Memory B cell (primary cell): Measurements from ENCODE around the gene RIPK4.
A peak's percentile ranks its signal among the peaks of the same experiment; 100 is the strongest.
"Not testable (repeated sequence)": the region's sequence is repeated elsewhere in the genome, so short reads cannot be mapped to it uniquely, and the experiment has no call there.

Experiments
- ATAC-seq: fragments of 150-1000 bp; cut with Tn5 transposase; 2 replicates; pipeline ENCODE4 v1.10.0; 2021; ENCODE audit warnings: low read depth, mild to moderate bottlenecking, moderate library complexity
- DNase-seq, 2 donors: peaks; one replicate each; pipeline ENCODE4 v3.0.0; 2022; ENCODE audit warnings: low spot score in 2 of 2
- H3K27ac Mint-ChIP-seq: one replicate; pipeline ENCODE4 v1.8.0; 2022; ENCODE audit warnings: mild to moderate bottlenecking, moderate library complexity, mixed read lengths
- H3K27me3 Mint-ChIP-seq: one replicate; pipeline ENCODE4 v1.8.0; 2022; ENCODE audit warnings: mixed read lengths
- H3K36me3 Mint-ChIP-seq: one replicate; pipeline ENCODE4 v1.8.0; 2022; ENCODE audit warnings: mild to moderate bottlenecking, mixed read lengths
- H3K4me1 Mint-ChIP-seq: one replicate; pipeline ENCODE4 v1.8.0; 2022; ENCODE audit warnings: mixed read lengths
- H3K4me3 Mint-ChIP-seq: one replicate; pipeline ENCODE4 v1.8.0; 2022; ENCODE audit warnings: mild to moderate bottlenecking, moderate library complexity, mixed read lengths
- H3K9me3 Mint-ChIP-seq: one replicate; pipeline ENCODE4 v1.8.0; 2022; ENCODE audit warnings: mixed read lengths

RIPK4 gene

DNA sequence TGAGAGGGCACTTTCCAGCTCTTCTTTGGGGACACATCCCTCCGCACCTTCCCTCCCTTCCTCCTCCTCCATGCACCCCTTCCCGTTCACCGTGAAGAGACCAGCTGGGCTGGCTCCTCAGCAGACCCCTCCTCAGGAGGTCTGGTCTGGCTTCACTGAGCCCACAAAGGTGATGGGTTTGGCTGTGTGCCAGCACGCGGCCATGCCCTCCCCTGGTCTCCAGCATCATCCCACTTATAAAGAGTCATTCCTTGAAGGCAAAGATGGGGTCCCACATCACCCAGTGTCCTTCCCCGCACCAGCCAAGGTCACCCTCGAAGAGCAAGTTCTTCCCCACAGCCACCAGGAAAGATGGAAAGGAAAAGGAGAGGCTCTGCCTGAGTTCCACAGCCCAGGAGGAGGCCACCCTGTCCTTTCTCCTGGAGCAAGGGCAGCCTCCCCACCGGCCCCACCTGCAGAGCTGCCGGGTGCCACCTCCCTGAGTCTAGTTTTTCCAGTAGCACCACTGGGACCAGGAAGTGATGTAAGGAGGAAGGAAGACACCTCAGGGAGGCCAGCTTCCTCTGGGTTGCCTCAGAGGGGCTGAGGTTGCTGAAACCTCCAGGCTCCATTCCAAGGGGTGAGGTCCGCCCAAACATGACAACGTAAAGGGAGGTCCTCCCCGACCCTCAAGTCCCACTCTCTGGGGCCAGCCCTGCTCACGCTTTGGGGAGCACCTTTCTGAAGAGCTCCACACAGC, 32.7 kb downstream of the RIPK4 start:
- Mint-ChIP-seq H3K36me3 (peaks cover 2% of the 10 kb centered on the region), H3K4me1 (peaks cover 3% of the 10 kb centered on the region), H3K27ac (no peak overlapping the region), H3K27me3 (peaks cover 21% of the 10 kb centered on the region), H3K4me3 (no peak overlapping the region), H3K9me3 (peaks cover 23% of the 10 kb centered on the region)
- ATAC-seq (no peak), DNase-seq (no peak)

DNA sequence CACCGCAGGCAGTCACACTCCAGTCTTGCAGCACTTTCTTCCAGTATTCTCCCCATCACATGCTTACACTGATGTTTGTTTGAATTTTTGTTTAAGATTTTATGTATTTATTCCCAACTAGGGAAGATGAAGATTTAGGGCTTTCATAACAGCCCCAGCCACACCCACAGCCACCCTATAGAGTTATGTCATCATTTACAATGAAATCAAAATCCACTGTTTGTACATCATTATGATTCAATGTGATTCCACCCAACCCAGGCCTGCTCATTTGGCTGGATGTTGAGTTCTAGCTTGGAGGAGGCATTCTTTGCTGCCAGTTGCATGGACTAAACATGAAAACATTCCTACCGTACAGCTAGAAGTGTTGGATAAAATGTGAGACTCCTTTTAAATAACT, 35.8 kb downstream of the RIPK4 start:
- Mint-ChIP-seq H3K36me3 (peaks cover 6% of the 10 kb centered on the region), H3K27me3 (peaks cover 28% of the 10 kb centered on the region), H3K4me1 (peaks cover 9% of the 10 kb centered on the region), H3K4me3 (no peak overlapping the region), H3K27ac (no peak overlapping the region), H3K9me3 (peaks cover 17% of the 10 kb centered on the region)
- DNase-seq (no peak), ATAC-seq (no peak)

DNA sequence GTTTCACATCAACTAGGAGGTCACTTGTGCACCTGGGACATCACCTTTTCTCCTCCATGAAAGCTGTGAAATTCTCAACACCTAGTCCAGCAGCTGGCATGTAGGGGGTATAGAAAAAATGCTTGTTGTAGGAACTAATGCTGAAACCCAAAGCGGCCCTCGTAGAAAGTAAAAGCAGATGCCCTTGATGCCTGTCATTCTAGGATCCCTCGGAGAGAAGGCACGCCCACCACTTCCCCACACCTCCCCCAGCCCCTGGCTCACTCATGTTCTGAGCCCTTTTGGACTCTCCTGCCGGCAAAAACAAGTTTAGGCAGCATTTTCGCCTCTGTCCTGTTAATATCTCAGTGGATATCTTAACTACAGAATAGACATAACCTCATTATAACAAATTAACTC, 36.5 kb downstream of the RIPK4 start:
- H3K27ac Mint-ChIP-seq = no peak overlapping the region
- peaks cover 26% of the 10 kb centered on the region for H3K27me3 Mint-ChIP-seq
- H3K36me3 Mint-ChIP-seq = peaks cover 6% of the 10 kb centered on the region
- no peak for ATAC-seq
- no peak for DNase-seq
- H3K9me3 Mint-ChIP-seq = peaks cover 17% of the 10 kb centered on the region
- no peak overlapping the region for H3K4me3 Mint-ChIP-seq
- peaks cover 11% of the 10 kb centered on the region for H3K4me1 Mint-ChIP-seq

DNA sequence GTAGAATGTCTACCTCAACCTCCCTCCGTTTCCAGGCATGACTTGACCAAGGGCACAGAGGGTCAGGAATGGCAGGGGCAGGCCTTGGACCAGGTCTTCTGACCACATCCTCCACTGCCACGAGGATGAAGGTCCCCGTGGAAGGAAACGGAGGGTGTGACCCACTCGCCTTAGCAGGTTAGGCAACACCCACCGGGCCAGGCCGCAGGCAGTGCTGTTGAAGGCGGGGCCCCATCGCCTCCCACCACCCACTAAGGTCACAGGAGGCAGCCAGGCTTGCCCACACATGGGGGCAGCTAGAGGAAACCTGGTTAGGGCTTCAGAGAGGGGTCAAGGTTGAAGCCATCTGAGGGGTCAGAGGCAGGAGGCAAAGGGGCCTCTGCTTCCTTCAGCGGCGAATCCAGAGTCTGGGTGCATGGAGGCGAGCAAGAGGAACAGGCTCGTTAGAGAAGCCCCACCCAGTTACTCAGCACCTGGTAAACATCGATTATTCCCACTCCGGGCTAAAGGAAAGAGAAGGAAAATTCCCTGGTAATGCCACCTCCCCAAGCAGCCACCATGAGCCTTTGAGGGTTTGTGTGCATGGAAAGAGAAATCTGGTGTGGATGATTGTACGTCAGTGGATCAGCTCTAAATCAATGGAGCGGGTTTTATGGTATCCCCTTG, 37.0 kb downstream of the RIPK4 start:
- peaks cover 26% of the 10 kb centered on the region for H3K27me3 Mint-ChIP-seq
- peaks cover 6% of the 10 kb centered on the region for H3K36me3 Mint-ChIP-seq

DNA sequence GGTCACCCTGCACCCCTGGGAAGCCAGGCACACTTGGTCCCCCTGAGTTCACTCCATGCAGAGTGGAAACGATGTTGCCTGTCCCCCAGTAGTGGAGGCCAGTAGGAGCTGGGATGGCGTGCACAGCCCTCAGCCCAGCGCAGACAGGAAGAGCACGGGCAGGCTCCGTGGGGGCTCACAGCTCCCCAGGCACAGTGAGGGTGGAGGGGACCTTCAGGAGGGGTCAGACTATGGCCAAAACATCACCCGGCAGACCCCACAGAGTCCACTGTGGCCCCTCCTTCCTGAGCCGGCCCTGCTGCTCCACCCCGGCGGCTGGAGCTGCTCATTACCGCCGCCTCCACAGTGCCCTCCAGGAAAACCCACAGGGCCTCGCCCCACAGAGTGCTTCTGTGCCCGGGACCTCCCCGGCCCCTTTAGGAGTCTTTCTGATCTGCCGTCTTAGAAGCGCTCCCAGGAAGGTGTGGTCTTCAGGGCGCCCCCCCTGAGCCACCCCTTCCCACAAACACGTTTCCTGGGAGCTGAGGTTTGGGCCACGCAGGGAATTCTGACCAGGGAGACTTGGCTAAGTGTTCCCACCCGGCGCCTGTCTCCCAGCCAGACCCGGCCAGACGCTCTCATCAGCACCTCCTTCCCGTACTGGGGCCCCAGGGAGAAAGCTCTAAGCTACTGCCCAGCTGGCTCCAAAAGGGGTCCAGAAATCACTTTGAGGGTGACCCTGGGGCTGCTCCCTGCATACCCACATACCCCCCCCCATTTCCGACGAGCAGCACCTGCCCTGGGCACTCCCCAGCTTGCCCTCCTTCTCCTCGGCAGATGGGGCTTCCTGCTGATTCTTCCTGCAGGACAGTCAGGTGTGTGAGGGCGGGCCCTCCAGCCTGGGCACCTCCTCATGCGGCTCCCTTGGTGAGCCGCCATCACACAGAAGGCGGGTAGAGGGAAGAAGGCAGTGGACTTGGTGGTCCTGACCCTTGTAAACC, 38.8 kb downstream of the RIPK4 start:
- DNase-seq (no peak), ATAC-seq (no peak)
- H3K36me3 Mint-ChIP-seq = peaks cover 4% of the 10 kb centered on the region
- H3K4me1 Mint-ChIP-seq = peaks cover 13% of the 10 kb centered on the region
- peaks cover 15% of the 10 kb centered on the region for H3K9me3 Mint-ChIP-seq
- H3K4me3 Mint-ChIP-seq = no peak overlapping the region
- no peak overlapping the region for H3K27ac Mint-ChIP-seq
- H3K27me3 Mint-ChIP-seq = peaks cover 28% of the 10 kb centered on the region

More for the DNA sequence above, 37.0 kb downstream of the RIPK4 start:
- no peak for DNase-seq
- no peak overlapping the region for H3K27ac Mint-ChIP-seq
- ATAC-seq = no peak
- H3K4me1 Mint-ChIP-seq = peaks cover 13% of the 10 kb centered on the region
- peaks cover 17% of the 10 kb centered on the region for H3K9me3 Mint-ChIP-seq
- no peak overlapping the region for H3K4me3 Mint-ChIP-seq

DNA sequence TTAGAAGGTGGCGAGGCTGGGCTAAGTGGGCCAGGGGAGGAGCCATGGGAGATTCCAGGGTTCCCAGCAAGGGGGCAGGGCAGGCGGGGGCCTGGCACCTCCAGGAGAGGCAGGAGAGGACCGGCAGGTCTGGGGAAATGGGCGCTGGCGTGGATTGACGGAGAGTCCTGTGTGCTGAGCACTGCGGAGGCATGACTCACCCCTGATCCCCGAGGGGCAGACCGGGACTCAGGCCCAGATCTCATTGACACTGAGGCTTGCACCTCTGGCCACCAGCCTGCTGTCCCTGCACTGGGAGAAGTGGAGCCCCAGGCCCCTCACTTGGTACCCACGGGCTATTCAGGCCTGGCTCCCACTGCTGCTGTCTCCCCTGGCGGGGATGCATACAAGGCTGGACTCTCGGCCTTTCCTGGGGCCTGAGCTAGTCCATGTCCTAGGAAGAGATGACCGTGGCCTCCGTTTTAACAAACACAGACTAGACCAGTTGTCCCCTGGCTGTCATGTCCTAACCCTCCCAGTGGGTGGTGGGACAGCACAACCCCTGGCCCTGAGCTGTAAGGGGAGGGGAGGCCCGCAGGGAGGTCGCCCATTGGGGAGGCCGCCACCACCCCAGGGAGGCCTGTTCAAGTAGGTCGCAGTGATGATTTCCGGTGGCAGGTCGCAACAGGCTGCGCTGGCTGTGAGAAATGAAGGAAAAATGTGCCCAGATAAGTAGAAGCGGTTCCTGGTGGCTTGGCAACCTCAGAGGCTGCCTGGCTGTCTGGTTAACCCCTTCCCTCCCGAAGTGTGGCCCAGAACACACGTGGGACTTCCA, 39.7 kb downstream of the RIPK4 start:
- Mint-ChIP-seq H3K36me3 (peaks cover 4% of the 10 kb centered on the region), H3K27ac (no peak overlapping the region), H3K4me1 (peaks cover 13% of the 10 kb centered on the region), H3K9me3 (peaks cover 11% of the 10 kb centered on the region), H3K27me3 (peaks cover 32% of the 10 kb centered on the region), H3K4me3 (no peak overlapping the region)
- no peak for DNase-seq
- ATAC-seq = no peak

DNA sequence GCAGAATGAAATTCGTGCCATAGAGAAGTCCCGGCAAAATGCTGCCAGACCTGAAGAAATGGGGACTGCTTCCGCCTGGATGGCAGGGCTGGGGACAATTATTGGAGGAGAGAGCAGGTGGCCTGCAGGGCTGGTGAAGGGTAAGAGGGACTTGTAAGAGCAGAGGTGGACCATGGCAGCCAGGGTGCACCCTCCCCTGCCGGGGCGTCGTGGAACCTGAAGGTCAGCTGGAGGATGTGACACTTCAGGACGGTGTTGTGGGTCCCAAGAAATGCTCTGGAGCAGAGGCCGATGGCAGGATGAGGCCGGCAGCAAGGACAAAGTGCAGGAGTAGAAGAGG, 40.3 kb downstream of the RIPK4 start:
- H3K9me3 Mint-ChIP-seq = peaks cover 6% of the 10 kb centered on the region
- peak overlapping the region; percentile 33 for H3K4me3 Mint-ChIP-seq
- peaks cover 13% of the 10 kb centered on the region for H3K4me1 Mint-ChIP-seq
- ATAC-seq (no peak), DNase-seq (no peak)
- peaks cover 35% of the 10 kb centered on the region for H3K27me3 Mint-ChIP-seq
- peaks cover 4% of the 10 kb centered on the region for H3K36me3 Mint-ChIP-seq
- no peak overlapping the region for H3K27ac Mint-ChIP-seq

DNA sequence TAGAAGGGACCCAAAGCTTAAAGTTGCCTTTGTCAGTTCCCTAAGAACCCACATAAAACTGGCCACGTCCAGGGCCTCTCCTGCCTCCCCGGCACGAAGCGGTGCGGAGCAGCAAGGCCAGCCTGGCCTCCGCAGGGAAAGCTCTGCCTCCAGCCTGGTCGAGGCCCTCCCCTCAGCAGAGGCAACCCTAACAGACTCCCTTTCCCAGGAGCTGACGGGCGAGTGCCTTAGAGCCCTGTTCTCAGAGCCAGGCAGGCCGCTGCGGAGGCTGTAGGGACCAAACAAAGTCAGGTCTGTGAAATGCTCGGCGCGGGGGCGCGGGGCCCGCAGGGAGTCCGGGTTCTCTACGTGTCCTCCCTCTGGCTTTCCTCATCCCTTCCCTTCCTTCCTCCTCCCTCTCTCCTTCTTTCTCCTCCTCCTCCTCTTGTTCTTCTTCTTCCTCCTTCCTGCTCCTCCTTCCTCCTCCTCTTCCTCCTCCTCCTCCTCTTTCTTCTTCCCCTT, 40.7 kb downstream of the RIPK4 start:
- Mint-ChIP-seq H3K9me3 (peaks cover 2% of the 10 kb centered on the region), H3K27me3 (peaks cover 35% of the 10 kb centered on the region), H3K27ac (no peak overlapping the region)

DNA sequence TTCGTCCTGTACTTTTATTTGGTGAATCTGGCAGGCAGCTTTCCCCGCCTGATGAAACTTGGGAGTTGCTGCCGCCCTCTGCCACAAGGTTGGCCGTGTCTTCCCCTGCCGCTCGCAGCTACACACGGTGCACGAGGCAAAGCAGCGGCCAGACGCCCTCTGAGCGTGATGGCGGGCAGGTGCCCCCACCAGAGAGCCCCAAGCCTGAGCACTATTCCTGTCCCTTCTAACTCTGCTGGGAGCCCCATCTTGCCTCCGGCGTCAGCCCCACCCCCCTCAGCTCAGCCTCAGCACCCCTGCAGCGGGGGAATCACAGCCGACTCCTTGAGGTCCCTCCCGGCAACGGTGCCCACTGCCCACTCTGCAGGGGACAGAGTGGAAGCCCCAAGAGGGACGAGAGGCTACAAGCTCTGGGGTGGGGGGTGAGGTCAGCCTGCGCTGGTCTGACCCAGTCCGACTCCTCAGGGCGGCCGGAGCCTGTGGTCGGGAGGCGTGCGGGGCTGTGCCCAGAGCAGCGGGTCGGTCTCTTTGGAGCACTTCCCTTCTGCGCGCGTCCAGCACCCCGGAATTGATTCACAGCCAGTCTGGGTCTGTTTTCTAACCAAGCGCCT, 41.3 kb downstream of the RIPK4 start:
- ATAC-seq (no peak), DNase-seq (no peak)
- H3K27me3 Mint-ChIP-seq = peaks cover 34% of the 10 kb centered on the region
- H3K9me3 Mint-ChIP-seq = no peaks in the 10 kb centered on the region
- no peak overlapping the region for H3K4me3 Mint-ChIP-seq
- H3K4me1 Mint-ChIP-seq = peaks cover 13% of the 10 kb centered on the region
- no peak overlapping the region for H3K27ac Mint-ChIP-seq
- H3K36me3 Mint-ChIP-seq = peaks cover 4% of the 10 kb centered on the region

More for the DNA sequence above, 40.7 kb downstream of the RIPK4 start:
- Mint-ChIP-seq H3K4me3 (peak overlapping the region; percentile 33), H3K4me1 (peaks cover 13% of the 10 kb centered on the region), H3K36me3 (peaks cover 4% of the 10 kb centered on the region)
- DNase-seq (no peak), ATAC-seq (no peak)

DNA sequence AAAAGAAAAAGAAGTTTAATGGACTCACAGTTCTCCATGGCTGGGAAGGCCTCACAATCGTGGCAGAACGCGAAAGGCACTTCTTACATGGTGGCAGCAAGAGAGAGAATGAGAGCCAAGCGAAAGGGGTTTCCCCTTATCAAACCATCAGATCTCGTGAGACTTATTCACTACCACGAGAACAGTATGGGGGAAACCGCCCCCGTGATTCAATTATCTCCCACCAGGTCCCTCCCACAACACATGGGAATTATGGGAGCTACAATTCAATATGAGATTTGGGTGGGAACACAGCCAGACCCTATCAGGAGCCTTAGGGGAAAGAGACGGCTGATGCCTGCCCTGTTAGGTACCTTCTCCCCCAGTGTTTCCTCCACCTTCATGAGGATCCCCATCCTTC, 43.0 kb downstream of the RIPK4 start:
- not testable (repeated sequence) for H3K9me3 Mint-ChIP-seq, DNase-seq, ATAC-seq, H3K27ac Mint-ChIP-seq, H3K36me3 Mint-ChIP-seq, H3K4me3 Mint-ChIP-seq, H3K4me1 Mint-ChIP-seq
- H3K27me3 Mint-ChIP-seq = peaks cover 29% of the 10 kb centered on the region

DNA sequence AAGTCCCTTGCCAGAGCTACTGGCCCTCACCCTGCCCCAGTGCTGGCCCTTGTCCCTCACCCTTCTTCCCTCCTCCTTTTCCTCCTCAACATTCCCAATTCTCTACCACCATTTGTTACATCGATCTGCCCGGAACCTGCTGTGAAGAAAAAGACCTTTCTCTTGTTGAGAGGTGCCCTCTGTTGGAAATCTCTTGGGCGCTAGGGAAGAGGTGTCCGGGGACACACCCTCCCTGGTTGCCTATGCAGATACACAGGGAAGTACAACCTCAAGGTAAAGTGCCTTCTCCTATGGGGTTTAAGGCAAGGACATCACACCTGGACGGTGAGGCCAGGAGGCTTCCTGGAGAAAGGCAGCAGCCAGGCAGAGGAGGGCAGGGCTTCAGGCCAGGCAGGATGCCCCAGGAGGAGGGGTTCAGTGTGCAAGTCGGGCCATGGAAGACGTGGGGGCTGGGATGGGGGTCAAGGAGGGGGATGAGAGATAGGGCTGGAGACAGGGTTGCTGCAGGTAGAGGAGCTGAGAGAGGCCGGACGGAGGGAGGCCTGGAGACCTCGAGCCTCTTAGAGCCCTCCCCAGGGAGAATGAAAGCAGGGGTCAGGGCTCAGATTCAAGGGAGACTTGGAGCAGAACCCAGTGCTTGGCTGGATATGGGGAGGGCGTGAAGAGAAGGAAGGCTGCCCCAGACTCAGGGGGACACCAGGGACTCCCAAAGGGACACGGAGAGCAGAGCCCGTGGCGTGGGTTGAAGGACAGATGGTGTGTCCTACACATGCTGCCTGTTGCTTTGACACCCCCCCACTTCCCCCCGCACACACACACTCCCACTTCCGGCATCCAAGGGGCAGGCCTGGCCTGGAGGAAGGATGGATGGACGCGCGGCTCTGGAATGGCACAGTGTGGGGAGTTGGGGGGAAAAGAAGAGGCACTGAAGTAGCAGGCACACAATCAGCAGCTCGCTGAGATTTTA, 44.5 kb downstream of the RIPK4 start:
- no peak overlapping the region for H3K4me3 Mint-ChIP-seq
- no peak overlapping the region for H3K27ac Mint-ChIP-seq
- ATAC-seq (no peak), DNase-seq (no peak)
- H3K27me3 Mint-ChIP-seq = peaks cover 23% of the 10 kb centered on the region
- peaks cover 12% of the 10 kb centered on the region for H3K4me1 Mint-ChIP-seq
- H3K36me3 Mint-ChIP-seq = peaks cover 4% of the 10 kb centered on the region
- no peaks in the 10 kb centered on the region for H3K9me3 Mint-ChIP-seq

DNA sequence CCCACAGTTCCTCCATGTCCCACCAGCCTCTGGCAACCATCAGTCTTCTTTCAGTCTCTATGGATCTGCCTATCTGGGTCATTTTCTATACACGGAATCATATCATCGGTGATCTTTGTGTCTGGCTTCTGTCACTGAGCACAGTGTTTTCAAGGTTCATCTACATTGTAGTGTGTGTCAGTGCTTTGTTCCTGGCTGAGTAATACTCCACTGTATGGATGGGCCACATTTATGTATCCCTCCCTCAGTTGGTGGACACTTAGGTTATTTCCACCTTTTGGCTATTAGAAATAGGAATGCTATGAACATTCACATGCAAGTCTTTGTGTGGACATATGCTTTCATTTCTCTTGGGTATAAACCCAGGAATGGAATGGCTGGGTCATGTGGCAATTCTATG, 46.6 kb downstream of the RIPK4 start:
- ATAC-seq (no peak), DNase-seq (no peak)
- Mint-ChIP-seq H3K36me3 (no peaks in the 10 kb centered on the region), H3K9me3 (no peaks in the 10 kb centered on the region), H3K27ac (no peak overlapping the region), H3K4me3 (no peak overlapping the region), H3K27me3 (peaks cover 26% of the 10 kb centered on the region), H3K4me1 (peaks cover 3% of the 10 kb centered on the region)
